GM13977 (cell line): ENCODE measurements around the gene HEATR1.
"Not testable (repeated sequence)": the region's sequence is repeated elsewhere in the genome, so short reads cannot be mapped to it uniquely, and the experiment has no call there.

Source experiments
- DNase-seq: peaks from one replicate; pipeline ENCODE4 v3.0.0; 2012; ENCODE audit warnings: low spot score
- CTCF ChIP-seq: IDR thresholded peaks from 2 replicates; pipeline ENCODE4 v1.5.1; 2012; ENCODE audit warnings: mild to moderate bottlenecking, control low read depth; ENCODE audit not compliant: insufficient read depth; ENCODE audit errors: extremely low read depth, missing control alignments
- in situ Hi-C: fragments of 300-500 bp; cut with MboI; formaldehyde crosslinking; loops from one replicate; pipeline ENCODE4 v1.12.0; 2022; ENCODE audit warnings: low sequenced_read_pairs, low pct_unique_long_range_greater_than_20kb, mixed read lengths, inconsistent platforms; ENCODE audit not compliant: unreplicated experiment

The HEATR1 gene

GRCh38 chr1:236590553-236591150 is 13.7 kb downstream of the HEATR1 start:
- in situ Hi-C loops, result no loop called here
- DNase-seq, result no peak
- no peak for TF ChIP-seq CTCF

DNA sequence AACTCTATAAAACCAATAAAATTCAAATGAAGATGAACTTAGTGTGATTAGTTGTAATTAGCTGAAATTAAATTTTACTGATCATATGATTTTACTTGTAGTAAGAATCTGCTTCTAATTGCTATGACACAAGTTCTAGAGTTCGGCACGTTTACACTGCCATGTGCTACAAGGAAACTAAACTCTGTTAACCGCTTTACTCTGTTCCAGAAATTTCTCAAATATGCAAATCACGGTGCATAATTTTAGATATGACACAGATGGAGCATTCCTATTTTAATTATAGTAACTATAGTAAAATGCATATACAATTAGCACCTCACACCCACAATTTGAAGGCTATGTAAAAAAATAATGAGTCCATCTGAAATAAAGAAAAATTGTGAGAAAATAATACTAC is 14.8 kb downstream of the HEATR1 start:
- TF ChIP-seq CTCF, result no peak
- no peak for DNase-seq
- in situ Hi-C loops, result no loop called here

GRCh38 chr1:236581528-236581927 is 22.8 kb downstream of the HEATR1 start:
- in situ Hi-C loops, result no loop called here
- no peak for TF ChIP-seq CTCF
- DNase-seq, result no peak

- DNase-seq, in situ Hi-C loops: not testable (repeated sequence)
These were observed 23.9 kb downstream of the HEATR1 start for GRCh38 chr1:236580404-236580803.

DNA sequence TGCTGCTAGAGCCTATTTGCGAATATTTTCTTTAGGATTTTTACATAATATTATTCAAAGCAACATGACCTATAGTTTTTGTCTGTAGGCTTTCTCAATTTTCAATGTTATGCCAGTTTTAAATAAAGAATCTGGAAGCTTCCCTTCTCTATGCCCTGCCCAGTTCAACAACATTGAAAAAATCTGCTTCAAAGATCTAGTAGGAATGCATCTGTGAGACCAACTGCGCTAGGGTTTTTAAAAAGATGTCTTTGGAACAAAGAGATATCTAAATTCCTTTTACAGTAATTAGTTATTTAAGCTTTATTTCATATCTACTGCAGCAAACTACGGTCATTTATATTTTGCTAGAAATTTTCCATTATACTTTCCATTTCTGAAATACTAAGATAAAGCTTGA is 25.7 kb downstream of the HEATR1 start:
- no peak for TF ChIP-seq CTCF

GRCh38 chr1:236577041-236577440 is 27.3 kb downstream of the HEATR1 start:
- DNase-seq, in situ Hi-C loops: not testable (repeated sequence)

More for the DNA sequence above, 25.7 kb downstream of the HEATR1 start:
- in situ Hi-C loops, result no loop called here
- DNase-seq, result no peak

DNA sequence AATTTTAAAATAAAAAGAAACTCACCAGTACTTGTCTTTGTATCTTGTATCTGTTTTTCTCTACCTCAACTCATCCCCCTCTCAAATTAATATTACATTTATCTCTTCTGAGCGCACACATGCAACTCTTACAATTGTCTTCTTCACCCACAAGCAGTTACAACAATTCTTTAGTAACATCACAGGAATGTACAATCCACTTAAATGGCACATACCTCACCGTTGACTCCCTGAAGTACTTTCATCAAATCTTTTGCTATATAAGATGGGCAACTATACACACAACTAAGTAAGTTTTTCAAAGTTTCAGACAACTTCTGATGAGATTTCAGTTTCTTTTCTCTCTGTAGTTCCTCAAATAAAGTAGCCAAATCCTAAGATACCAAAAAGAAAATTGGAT is 28.3 kb downstream of the HEATR1 start:
- TF ChIP-seq CTCF, result no peak
- DNase-seq, result no peak
- in situ Hi-C loops, result no loop called here

- no peak for TF ChIP-seq CTCF
- no peak for DNase-seq
- in situ Hi-C loops, result no loop called here
These were observed 28.8 kb downstream of the HEATR1 start for GRCh38 chr1:236575523-236575922.
